Central memory CD8-positive, alpha-beta T cell (primary cell): ENCODE measurements around the gene MKNK1.

ENCODE experiments used
- ATAC-seq: fragments of 150-1000 bp; cut with Tn5 transposase; replicated peaks from 2 replicates; pipeline ENCODE4 v1.10.0; 2022; ENCODE audit warnings: mild to moderate bottlenecking, moderate FRiP score, moderate number of reproducible peaks; ENCODE audit not compliant: poor library complexity, severe bottlenecking; ENCODE audit errors: extremely low read depth
- DNase-seq, 2 donors: peaks; one replicate each; pipeline ENCODE4 v3.0.0; 2021; ENCODE audit warnings: low spot score in 2 of 2
- H3K27ac Mint-ChIP-seq: one replicate; pipeline ENCODE4 v1.8.0; 2022; ENCODE audit warnings: low read depth, mild to moderate bottlenecking, moderate library complexity, mixed read lengths
- H3K27me3 Mint-ChIP-seq: one replicate; pipeline ENCODE4 v1.8.0; 2022; ENCODE audit warnings: mixed read lengths
- H3K36me3 Mint-ChIP-seq: one replicate; pipeline ENCODE4 v1.8.0; 2022; ENCODE audit warnings: mild to moderate bottlenecking, moderate library complexity, mixed read lengths; ENCODE audit not compliant: insufficient read depth
- H3K4me1 Mint-ChIP-seq: one replicate; pipeline ENCODE4 v1.8.0; 2022; ENCODE audit warnings: mixed read lengths
- H3K4me3 Mint-ChIP-seq: one replicate; pipeline ENCODE4 v1.8.0; 2022; ENCODE audit warnings: mild to moderate bottlenecking, moderate library complexity, mixed read lengths
- H3K9me3 Mint-ChIP-seq: one replicate; pipeline ENCODE4 v1.8.0; 2022; ENCODE audit warnings: mixed read lengths

MKNK1 gene

GRCh38 chr1:46581681-46582455 is 22.2 kb downstream of the MKNK1 start:
- peak overlapping the region; percentile 58 for H3K4me3 Mint-ChIP-seq
- H3K27ac Mint-ChIP-seq = peak overlapping the region; percentile 75
- H3K27me3 Mint-ChIP-seq = no peaks in the 10 kb centered on the region
- no peaks in the 10 kb centered on the region for H3K9me3 Mint-ChIP-seq
- peaks cover 32% of the 10 kb centered on the region for H3K4me1 Mint-ChIP-seq
- peaks cover 27% of the 10 kb centered on the region for H3K36me3 Mint-ChIP-seq
- ATAC-seq (peak; percentile 87), DNase-seq (no peak)

- no peaks in the 10 kb centered on the region for H3K27me3 Mint-ChIP-seq
- peaks cover 32% of the 10 kb centered on the region for H3K4me1 Mint-ChIP-seq
- peak overlapping the region; percentile 75 for H3K27ac Mint-ChIP-seq
- H3K4me3 Mint-ChIP-seq = no peak overlapping the region
- peak; percentile 6 for ATAC-seq
- no peaks in the 10 kb centered on the region for H3K9me3 Mint-ChIP-seq
- H3K36me3 Mint-ChIP-seq = peaks cover 29% of the 10 kb centered on the region
- no peak for DNase-seq
These were observed 23.7 kb downstream of the MKNK1 start for GRCh38 chr1:46580140-46580903.

- no peaks in the 10 kb centered on the region for H3K9me3 Mint-ChIP-seq
- peaks cover 18% of the 10 kb centered on the region for H3K36me3 Mint-ChIP-seq
- H3K27me3 Mint-ChIP-seq = no peaks in the 10 kb centered on the region
- H3K4me1 Mint-ChIP-seq = peaks cover 24% of the 10 kb centered on the region
- H3K27ac Mint-ChIP-seq = no peak overlapping the region
- no peak overlapping the region for H3K4me3 Mint-ChIP-seq
- ATAC-seq (no peak), DNase-seq (no peak)
These were observed 26.4 kb downstream of the MKNK1 start for GRCh38 chr1:46577671-46578070.

- no peak overlapping the region for H3K4me3 Mint-ChIP-seq
- DNase-seq (no peak), ATAC-seq (no peak)
- H3K36me3 Mint-ChIP-seq = peaks cover 18% of the 10 kb centered on the region
- H3K27ac Mint-ChIP-seq = no peak overlapping the region
- no peaks in the 10 kb centered on the region for H3K27me3 Mint-ChIP-seq
- H3K4me1 Mint-ChIP-seq = peaks cover 13% of the 10 kb centered on the region
- H3K9me3 Mint-ChIP-seq = no peaks in the 10 kb centered on the region
These were observed 27.5 kb downstream of the MKNK1 start for GRCh38 chr1:46576596-46576995.

- no peak for ATAC-seq
- Mint-ChIP-seq H3K4me3 (no peak overlapping the region), H3K9me3 (no peaks in the 10 kb centered on the region), H3K27ac (no peak overlapping the region), H3K27me3 (no peaks in the 10 kb centered on the region), H3K4me1 (peaks cover 5% of the 10 kb centered on the region), H3K36me3 (peaks cover 18% of the 10 kb centered on the region)
- DNase-seq = no peak
These were observed 28.3 kb downstream of the MKNK1 start for GRCh38 chr1:46575778-46576177.

GRCh38 chr1:46575300-46575699 is 28.8 kb downstream of the MKNK1 start:
- Mint-ChIP-seq H3K4me3 (no peak overlapping the region), H3K27me3 (no peaks in the 10 kb centered on the region), H3K4me1 (peaks cover under 1% of the 10 kb centered on the region), H3K9me3 (no peaks in the 10 kb centered on the region), H3K36me3 (peaks cover 15% of the 10 kb centered on the region), H3K27ac (no peak overlapping the region)
- DNase-seq = no peak
- ATAC-seq = no peak

GRCh38 chr1:46571691-46572225 is 32.3 kb downstream of the MKNK1 start:
- H3K36me3 Mint-ChIP-seq = peaks cover 21% of the 10 kb centered on the region
- ATAC-seq = no peak
- no peaks in the 10 kb centered on the region for H3K9me3 Mint-ChIP-seq
- no peak for DNase-seq
- H3K4me3 Mint-ChIP-seq = no peak overlapping the region
- no peaks in the 10 kb centered on the region for H3K27me3 Mint-ChIP-seq
- H3K27ac Mint-ChIP-seq = no peak overlapping the region
- H3K4me1 Mint-ChIP-seq = no peaks in the 10 kb centered on the region

GRCh38 chr1:46569884-46570725 is 34.0 kb downstream of the MKNK1 start:
- H3K27me3 Mint-ChIP-seq = no peaks in the 10 kb centered on the region
- no peaks in the 10 kb centered on the region for H3K4me1 Mint-ChIP-seq
- ATAC-seq (no peak), DNase-seq (no peak)
- no peak overlapping the region for H3K4me3 Mint-ChIP-seq
- H3K27ac Mint-ChIP-seq = no peak overlapping the region
- peaks cover 19% of the 10 kb centered on the region for H3K36me3 Mint-ChIP-seq
- H3K9me3 Mint-ChIP-seq = no peaks in the 10 kb centered on the region

- H3K4me1 Mint-ChIP-seq = no peaks in the 10 kb centered on the region
- no peak overlapping the region for H3K4me3 Mint-ChIP-seq
- DNase-seq (no peak), ATAC-seq (no peak)
- no peaks in the 10 kb centered on the region for H3K27me3 Mint-ChIP-seq
- H3K27ac Mint-ChIP-seq = no peak overlapping the region
- peaks cover 24% of the 10 kb centered on the region for H3K36me3 Mint-ChIP-seq
- H3K9me3 Mint-ChIP-seq = no peaks in the 10 kb centered on the region
These were observed 35.0 kb downstream of the MKNK1 start for GRCh38 chr1:46569116-46569515.

GRCh38 chr1:46568461-46568891 is 35.6 kb downstream of the MKNK1 start:
- H3K27me3 Mint-ChIP-seq = no peaks in the 10 kb centered on the region
- DNase-seq (no peak), ATAC-seq (no peak)
- no peaks in the 10 kb centered on the region for H3K4me1 Mint-ChIP-seq
- no peaks in the 10 kb centered on the region for H3K9me3 Mint-ChIP-seq
- no peak overlapping the region for H3K4me3 Mint-ChIP-seq
- peaks cover 26% of the 10 kb centered on the region for H3K36me3 Mint-ChIP-seq
- H3K27ac Mint-ChIP-seq = no peak overlapping the region

GRCh38 chr1:46563341-46563740 is 40.7 kb downstream of the MKNK1 start:
- Mint-ChIP-seq H3K9me3 (no peaks in the 10 kb centered on the region), H3K27ac (no peak overlapping the region), H3K36me3 (peaks cover 25% of the 10 kb centered on the region), H3K4me3 (no peak overlapping the region), H3K4me1 (no peaks in the 10 kb centered on the region), H3K27me3 (no peaks in the 10 kb centered on the region)
- ATAC-seq (no peak), DNase-seq (no peak)

GRCh38 chr1:46562498-46562897 is 41.6 kb downstream of the MKNK1 start:
- peaks cover 20% of the 10 kb centered on the region for H3K36me3 Mint-ChIP-seq
- no peaks in the 10 kb centered on the region for H3K9me3 Mint-ChIP-seq
- no peaks in the 10 kb centered on the region for H3K27me3 Mint-ChIP-seq
- no peak for ATAC-seq
- no peak overlapping the region for H3K27ac Mint-ChIP-seq
- DNase-seq = no peak
- no peak overlapping the region for H3K4me3 Mint-ChIP-seq
- H3K4me1 Mint-ChIP-seq = no peaks in the 10 kb centered on the region
